Left lobe of liver (tissue), 2 donors: ENCODE data around the gene RAB3C. TPM values are rescaled to one million over a fixed set of nuclear protein-coding genes. Genes with fewer than 3 reads are reported as not detected.
"Not testable (repeated sequence)": the region's sequence is repeated elsewhere in the genome, so short reads cannot be mapped to it uniquely, and the experiment has no call there.

Source experiments
- ATAC-seq: fragments of 200-7000 bp; cut with Tn5 transposase; one replicate; pipeline ENCODE4 v1.9.1; 2020; ENCODE audit warnings: mild to moderate bottlenecking, moderate library complexity
- DNase-seq: peaks from one replicate; pipeline ENCODE4 v3.0.0-alpha.2; 2020; ENCODE audit warnings: low spot score
- total RNA-seq: library from RNA; stranded (reverse); gene quantifications from one replicate; pipeline ENCODE4 v1.2.1, GENCODE V29; 2021
- donor health status: DM: no; HTN: no; CAD: no; lungs with moderate emphysema.
- donor health status: DM: no; HTN: yes; CAD: no.

Gene RAB3C
- total RNA-seq, 1 donor from 2014 or later: 0.38 TPM

- ATAC-seq (no peak), DNase-seq (no peak)
Measured at GRCh38 chr5:58672521-58672920, 89.6 kb downstream of the RAB3C start.

- ATAC-seq (no peak), DNase-seq (no peak)
Measured at GRCh38 chr5:58674070-58674469, 91.2 kb downstream of the RAB3C start.

- DNase-seq: no peak
- ATAC-seq: no peak
Measured at GRCh38 chr5:58674711-58675110, 91.8 kb downstream of the RAB3C start.

GRCh38 chr5:58675341-58675740 lies 92.5 kb downstream of the RAB3C start:
- DNase-seq: no peak
- no peak for ATAC-seq

GRCh38 chr5:58677650-58678049 lies 94.8 kb downstream of the RAB3C start:
- ATAC-seq (no peak), DNase-seq (no peak)

- no peak for DNase-seq
- no peak for ATAC-seq
Measured at GRCh38 chr5:58680503-58680902, 97.6 kb downstream of the RAB3C start.

- no peak for DNase-seq
Measured at GRCh38 chr5:58681943-58682342, 99.1 kb downstream of the RAB3C start.

GRCh38 chr5:58683567-58683966 lies 100.7 kb downstream of the RAB3C start:
- DNase-seq: no peak

More at GRCh38 chr5:58681943-58682342, 99.1 kb downstream of the RAB3C start:
- no peak for ATAC-seq

GRCh38 chr5:58687079-58687478 lies 104.2 kb downstream of the RAB3C start:
- DNase-seq (no peak), ATAC-seq (no peak)

More at GRCh38 chr5:58683567-58683966, 100.7 kb downstream of the RAB3C start:
- no peak for ATAC-seq

GRCh38 chr5:58687595-58687994 lies 104.7 kb downstream of the RAB3C start:
- no peak for ATAC-seq
- DNase-seq: no peak

GRCh38 chr5:58699088-58699761 lies 116.3 kb downstream of the RAB3C start:
- peak; percentile 81 for ATAC-seq
- DNase-seq: peak; percentile 51

- ATAC-seq (peak; percentile 16), DNase-seq (no peak)
Measured at GRCh38 chr5:58699762-58700118, 116.9 kb downstream of the RAB3C start.

- DNase-seq: no peak
- peak; percentile 69 for ATAC-seq
Measured at GRCh38 chr5:58703925-58704555, 121.2 kb downstream of the RAB3C start.

- no peak for DNase-seq
- no peak for ATAC-seq
Measured at GRCh38 chr5:58706736-58707135, 123.9 kb downstream of the RAB3C start.

GRCh38 chr5:58708456-58708855 lies 125.6 kb downstream of the RAB3C start:
- ATAC-seq (peak; percentile 40), DNase-seq (no peak)

- not testable (repeated sequence) for DNase-seq, ATAC-seq
Measured at GRCh38 chr5:58710425-58710824, 127.5 kb downstream of the RAB3C start.

GRCh38 chr5:58710871-58711270 lies 128.0 kb downstream of the RAB3C start:
- DNase-seq (no peak), ATAC-seq (no peak)

GRCh38 chr5:58711965-58712364 lies 129.1 kb downstream of the RAB3C start:
- DNase-seq (no peak), ATAC-seq (peak; percentile 42)

GRCh38 chr5:58714046-58714445 lies 131.2 kb downstream of the RAB3C start:
- ATAC-seq: no peak
- no peak for DNase-seq

GRCh38 chr5:58715997-58716656 lies 133.3 kb downstream of the RAB3C start:
- ATAC-seq: peak; percentile 84
- no peak for DNase-seq

- DNase-seq (no peak), ATAC-seq (no peak)
Measured at GRCh38 chr5:58716713-58717112, 133.8 kb downstream of the RAB3C start.
